NCI-H2171 treated with DMSO at 0.1 percent for 48 hours (cell line): Measurements from ENCODE around the gene HDHD2.

Experiments used
- DNase-seq: peaks from one replicate; lab custom pipeline; 2025; lab: John Stamatoyannopoulos, UW

Gene HDHD2

DNA sequence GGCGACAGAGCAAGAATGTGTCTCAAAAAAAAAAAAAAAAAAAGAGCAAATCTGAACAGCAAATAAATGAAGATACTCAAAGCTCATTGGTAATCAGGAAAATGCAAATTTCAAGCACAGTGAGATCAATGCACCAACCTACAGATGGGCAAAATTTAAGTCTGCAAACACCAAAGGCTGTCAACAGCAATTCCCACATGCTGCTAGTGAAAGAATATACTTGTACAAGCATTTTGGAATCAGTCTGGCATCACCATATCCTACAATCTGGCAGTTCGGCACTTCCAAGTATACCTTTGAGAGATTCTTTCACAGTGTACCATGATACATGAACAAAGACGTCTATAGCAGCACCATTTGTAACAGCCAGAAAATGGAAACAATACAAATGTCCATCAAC lies 4.1 kb downstream of the HDHD2 start:
- no peak for DNase-seq

GRCh38 chr18:47143899-47144485 lies 6.3 kb downstream of the HDHD2 start:
- no peak for DNase-seq

DNA sequence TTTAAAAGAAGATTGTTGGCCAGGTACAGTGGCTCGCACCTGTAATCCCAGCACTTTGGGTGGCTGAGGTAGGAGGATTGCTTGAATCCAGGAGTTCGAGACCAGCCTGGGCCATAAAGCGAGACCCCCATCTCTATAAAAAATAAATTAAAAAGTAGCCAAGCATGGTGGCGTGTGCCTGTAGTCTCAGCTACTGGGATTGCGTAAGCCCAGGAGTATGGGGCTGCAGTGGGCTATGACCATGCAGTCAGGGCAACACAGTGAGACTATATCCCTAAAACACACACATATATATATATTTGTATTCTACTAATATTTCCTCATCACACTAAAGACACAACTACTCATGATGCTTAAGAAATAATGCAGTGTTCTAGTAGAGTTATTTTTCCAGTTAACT lies 7.1 kb downstream of the HDHD2 start:
- no peak for DNase-seq

DNA sequence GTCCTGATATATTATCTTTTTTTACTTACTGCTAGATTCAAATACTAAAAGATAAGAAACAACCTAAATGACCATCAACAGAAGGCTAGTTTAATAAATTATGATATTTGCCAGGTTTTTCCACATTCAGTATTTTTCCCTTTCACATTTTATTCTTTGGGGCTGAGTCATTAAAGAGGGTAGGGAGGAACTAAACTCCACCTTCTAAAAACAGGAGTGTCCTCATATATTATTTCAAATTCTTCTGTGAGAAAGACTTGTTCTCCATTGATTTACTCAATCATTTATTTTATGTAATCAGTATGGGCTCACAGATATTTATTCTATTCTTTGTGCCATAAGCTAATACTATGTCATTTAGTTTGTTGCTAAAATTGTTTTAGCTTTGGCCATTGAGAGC lies 9.0 kb downstream of the HDHD2 start:
- DNase-seq: no peak

GRCh38 chr18:47121146-47121545 lies 29.2 kb downstream of the HDHD2 start:
- DNase-seq: no peak

DNA sequence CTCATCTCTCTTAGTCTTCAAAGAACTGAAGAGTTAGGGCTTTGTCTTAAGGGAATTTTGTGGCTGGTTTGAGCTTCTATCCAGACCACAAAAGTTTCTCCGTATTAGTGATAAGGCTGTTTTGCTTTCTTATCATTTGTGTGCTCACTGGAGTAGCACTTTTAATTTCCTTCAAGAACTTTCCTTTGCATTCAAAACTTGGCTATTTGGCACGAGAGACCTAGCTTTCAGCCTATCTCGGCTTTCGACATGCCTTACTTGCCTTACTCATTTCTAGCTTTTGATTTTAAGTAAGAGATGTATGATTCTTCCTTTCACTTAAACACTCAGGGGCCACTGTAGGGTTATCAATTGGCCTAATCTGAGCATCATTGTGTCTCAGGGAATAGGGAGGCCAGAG lies 29.9 kb downstream of the HDHD2 start:
- no peak for DNase-seq

DNA sequence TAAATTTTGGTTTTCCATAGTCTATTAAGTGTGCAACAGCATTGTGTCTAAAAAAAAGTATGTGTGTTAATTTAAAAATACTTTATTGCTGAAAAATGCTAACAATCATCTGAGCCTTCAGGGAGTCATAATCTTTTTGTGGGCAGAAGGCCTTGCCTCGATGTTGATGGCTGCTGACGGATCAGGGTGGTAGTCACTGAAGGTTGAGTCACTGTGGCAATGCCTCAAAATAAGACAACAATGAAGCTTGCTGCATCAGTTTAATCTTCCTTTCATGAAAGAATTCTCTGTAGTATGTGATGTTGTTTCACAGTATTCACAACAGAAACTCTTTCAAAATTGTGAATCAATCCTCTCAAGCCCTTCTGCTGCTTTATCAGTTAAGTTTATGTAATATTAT lies 31.3 kb downstream of the HDHD2 start:
- no peak for DNase-seq

GRCh38 chr18:47115205-47115604 lies 35.1 kb downstream of the HDHD2 start:
- DNase-seq: no peak

GRCh38 chr18:47113796-47114540 lies 36.3 kb downstream of the HDHD2 start:
- DNase-seq: no peak

DNA sequence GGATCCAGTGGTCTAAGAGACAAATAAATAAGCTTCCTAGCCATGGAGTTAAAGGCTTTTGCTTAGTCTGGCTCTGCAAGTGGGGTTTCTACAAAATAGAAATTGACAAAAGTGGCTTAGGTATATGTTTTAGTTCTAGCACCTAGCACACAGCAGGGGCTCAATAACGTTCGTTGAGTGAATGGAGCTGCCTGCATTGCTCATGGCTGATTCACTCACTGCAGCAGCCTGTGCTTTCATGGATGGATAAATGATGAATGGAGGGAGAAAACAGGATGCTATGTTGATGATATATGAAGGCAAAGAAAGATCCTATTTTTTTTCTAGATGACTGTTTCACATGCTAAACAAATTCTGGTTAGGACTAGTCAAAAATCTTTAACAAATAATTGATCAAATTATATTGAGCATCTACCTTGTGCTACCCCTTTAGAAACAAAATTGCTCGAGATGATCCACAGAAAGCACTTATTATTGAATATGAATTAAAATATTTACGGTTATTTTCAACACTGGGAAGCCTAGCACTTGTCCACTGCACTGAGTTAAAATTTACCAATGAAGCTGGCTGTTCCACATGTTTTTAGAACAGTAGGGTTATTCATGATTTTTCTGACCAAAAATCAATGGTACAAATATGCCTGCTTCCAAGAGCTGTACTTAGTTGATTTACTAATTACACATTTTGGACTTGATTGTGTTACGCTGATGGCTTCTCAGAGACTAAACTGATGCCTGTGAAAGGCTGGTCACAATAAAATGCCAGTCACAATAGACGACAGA lies 39.6 kb downstream of the HDHD2 start:
- DNase-seq: no peak

GRCh38 chr18:47109720-47110119 lies 40.6 kb downstream of the HDHD2 start:
- no peak for DNase-seq

GRCh38 chr18:47108998-47109405 lies 41.3 kb downstream of the HDHD2 start:
- DNase-seq: no peak

DNA sequence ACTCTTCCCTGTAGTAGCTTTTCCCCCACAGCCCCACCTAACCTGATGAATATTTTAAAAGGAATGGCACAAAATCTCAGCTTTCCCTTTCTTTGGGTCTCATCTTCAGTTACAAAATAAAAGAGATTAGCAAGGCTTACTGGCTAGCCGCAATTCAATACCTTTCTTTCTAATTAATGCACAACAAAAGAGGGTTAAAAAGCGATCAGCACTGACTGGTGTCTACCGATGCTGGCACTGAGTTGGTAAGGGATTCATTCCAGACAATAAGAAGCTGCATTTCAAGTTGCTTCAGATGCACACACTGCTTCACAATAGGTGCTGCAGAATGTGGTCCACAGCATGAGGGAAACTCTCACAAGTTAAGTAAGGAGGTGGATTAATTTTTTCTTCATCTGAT lies 41.9 kb downstream of the HDHD2 start:
- no peak for DNase-seq

- peak; percentile 58 for DNase-seq
Measured at GRCh38 chr18:47100212-47100831, 50.0 kb downstream of the HDHD2 start.

- no peak for DNase-seq
Measured at GRCh38 chr18:47095810-47096209, 54.5 kb downstream of the HDHD2 start.

DNA sequence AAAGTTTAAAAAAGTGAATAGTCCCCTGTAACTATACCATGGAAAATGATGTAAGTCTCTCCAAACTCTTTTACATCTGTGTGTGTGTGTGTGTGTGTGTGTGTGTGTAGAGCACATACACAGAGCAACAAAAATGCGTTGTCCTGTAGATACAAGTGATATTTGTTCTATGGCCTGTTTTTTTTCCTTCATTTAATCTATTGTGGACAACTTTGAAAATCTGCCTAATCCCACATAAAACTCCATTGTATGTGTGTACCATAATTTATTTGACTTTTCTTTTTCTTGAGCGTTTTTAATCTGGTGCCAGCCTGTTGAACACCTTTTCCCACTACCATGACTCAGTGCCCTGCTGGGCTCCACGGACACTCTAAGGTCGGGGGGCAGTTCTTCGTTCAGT lies 62.6 kb downstream of the HDHD2 start:
- DNase-seq: no peak

GRCh38 chr18:47081578-47081977 lies 68.7 kb downstream of the HDHD2 start:
- no peak for DNase-seq

- no peak for DNase-seq
Measured at GRCh38 chr18:47080872-47081271, 69.4 kb downstream of the HDHD2 start.

DNA sequence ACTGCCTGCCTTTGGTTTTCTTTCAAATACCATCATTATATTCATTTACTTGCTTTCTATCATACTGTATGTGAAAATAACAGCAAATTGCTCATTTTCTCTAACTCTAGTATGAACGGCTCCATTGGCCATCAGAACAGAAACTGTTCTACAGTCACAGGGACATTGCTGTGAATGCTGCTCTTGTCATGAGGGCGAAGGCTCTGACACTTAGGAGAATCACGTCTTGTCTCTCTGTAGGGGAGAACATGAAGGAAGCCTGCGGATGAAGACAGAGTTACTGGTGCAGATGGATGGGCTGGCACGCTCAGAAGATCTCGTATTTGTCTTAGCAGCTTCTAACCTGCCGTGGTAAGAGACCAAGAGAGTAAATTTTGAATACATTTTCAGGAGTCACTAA lies 73.2 kb downstream of the HDHD2 start:
- no peak for DNase-seq

- no peak for DNase-seq
Measured at GRCh38 chr18:47075098-47075883, 75.0 kb downstream of the HDHD2 start.

GRCh38 chr18:47067648-47068047 lies 82.7 kb downstream of the HDHD2 start:
- no peak for DNase-seq

DNA sequence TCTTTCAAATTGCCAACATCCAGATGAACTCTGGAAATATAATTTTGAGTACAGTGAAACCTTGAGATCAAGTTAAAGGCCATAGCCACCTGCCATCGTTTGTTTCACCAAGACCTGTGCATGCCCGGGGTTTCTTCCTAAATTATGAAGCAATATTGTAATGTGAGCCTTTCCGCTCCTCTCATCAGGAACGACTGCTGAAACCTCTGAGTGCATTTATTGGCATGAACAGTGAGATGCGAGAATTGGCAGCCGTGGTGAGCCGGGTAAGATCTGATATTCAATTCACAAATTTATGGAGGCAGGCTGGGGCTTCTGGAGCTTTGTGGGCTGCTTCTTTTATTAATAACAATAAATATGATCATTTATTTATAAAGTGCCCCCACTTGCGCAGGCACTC lies 87.2 kb downstream of the HDHD2 start:
- no peak for DNase-seq
